Kidney epithelial cell (primary cell): Measurements from ENCODE around the gene TOP1. TPM values are rescaled to one million over a fixed set of nuclear protein-coding genes. Genes with fewer than 3 reads are reported as not detected.

ENCODE experiments used
- DNase-seq: peaks from one replicate; pipeline ENCODE4 v3.0.0-alpha.2; 2010; ENCODE audit warnings: low read depth
- H3K27me3 ChIP-seq: 2 replicates; pipeline ENCODE4 v1.6.0; 2011; ENCODE audit warnings: low read length; ENCODE audit not compliant: control insufficient read depth, insufficient read depth
- H3K36me3 ChIP-seq: 2 replicates; pipeline ENCODE4 v1.5.1; 2011; ENCODE audit warnings: low read length; ENCODE audit not compliant: control insufficient read depth, insufficient read depth
- H3K4me3 ChIP-seq: 2 replicates; pipeline ENCODE4 v1.5.1; 2011; ENCODE audit warnings: low read depth, mild to moderate bottlenecking, control low read depth, low read length
- total RNA-seq: library from RNA; depleted of rRNA; stranded (reverse); fragments of >200 nt; gene quantifications from 2 replicates; pipeline ENCODE4 v1.2.3, GENCODE V29; 2015
- TF ChIP-seq, protein P1 (sequence below): IDR thresholded peaks from 2 replicates; pipeline ENCODE4 v1.5.1; 2011; ENCODE audit warnings: mild to moderate bottlenecking, moderate library complexity, low read length, control low read depth, inconsistent platforms; ENCODE audit not compliant: insufficient read depth, poor library complexity, severe bottlenecking

The TOP1 gene
- total RNA-seq, 1 donor from 2014 or later, result 38.0 TPM

DNA sequence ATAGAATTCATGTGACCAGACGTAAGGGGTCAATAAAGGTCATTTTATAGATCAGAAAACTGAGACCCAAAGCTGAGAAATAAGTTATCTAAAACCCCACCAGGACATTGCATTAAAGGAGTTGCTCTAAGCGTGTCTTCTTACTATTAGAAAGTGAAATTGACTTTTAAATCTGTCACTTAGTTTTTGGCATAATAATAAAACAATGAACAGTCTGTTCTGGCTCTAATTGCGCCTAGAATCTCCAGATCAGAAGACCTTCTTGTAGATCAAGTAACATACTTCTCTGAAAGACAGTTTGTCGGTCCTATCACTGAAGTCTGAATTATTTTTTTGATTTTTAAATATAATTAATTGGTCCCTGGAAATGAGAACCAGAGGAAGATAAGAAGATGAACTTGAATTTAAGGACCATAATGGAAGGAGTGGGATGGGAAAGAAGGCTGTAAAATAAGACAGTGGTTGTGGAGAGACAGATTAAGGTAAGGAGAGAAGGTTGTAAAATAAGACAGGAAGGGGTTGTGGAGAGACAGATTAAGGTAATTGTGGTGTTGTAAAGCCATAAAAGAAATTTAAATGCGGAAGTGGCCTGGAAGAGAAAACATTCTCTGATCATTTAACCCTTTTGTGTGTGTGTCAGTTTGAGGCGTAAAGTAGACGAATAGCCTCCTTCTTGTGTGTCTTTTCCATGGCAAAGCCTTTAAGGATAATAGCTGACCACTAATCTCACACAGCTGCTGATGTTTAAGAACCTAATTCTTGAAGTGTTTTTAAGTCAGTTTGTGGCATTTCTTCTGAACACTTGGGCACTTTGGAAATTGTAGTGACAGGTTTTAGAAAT, 20.1 kb downstream of the TOP1 start:
- DNase-seq, result no peak
- TF ChIP-seq, protein P1, sequence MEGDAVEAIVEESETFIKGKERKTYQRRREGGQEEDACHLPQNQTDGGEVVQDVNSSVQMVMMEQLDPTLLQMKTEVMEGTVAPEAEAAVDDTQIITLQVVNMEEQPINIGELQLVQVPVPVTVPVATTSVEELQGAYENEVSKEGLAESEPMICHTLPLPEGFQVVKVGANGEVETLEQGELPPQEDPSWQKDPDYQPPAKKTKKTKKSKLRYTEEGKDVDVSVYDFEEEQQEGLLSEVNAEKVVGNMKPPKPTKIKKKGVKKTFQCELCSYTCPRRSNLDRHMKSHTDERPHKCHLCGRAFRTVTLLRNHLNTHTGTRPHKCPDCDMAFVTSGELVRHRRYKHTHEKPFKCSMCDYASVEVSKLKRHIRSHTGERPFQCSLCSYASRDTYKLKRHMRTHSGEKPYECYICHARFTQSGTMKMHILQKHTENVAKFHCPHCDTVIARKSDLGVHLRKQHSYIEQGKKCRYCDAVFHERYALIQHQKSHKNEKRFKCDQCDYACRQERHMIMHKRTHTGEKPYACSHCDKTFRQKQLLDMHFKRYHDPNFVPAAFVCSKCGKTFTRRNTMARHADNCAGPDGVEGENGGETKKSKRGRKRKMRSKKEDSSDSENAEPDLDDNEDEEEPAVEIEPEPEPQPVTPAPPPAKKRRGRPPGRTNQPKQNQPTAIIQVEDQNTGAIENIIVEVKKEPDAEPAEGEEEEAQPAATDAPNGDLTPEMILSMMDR, result no peak
- Histone ChIP-seq H3K27me3 (no peaks in the 10 kb centered on the region), H3K4me3 (no peak overlapping the region), H3K36me3 (no peaks in the 10 kb centered on the region)

DNA sequence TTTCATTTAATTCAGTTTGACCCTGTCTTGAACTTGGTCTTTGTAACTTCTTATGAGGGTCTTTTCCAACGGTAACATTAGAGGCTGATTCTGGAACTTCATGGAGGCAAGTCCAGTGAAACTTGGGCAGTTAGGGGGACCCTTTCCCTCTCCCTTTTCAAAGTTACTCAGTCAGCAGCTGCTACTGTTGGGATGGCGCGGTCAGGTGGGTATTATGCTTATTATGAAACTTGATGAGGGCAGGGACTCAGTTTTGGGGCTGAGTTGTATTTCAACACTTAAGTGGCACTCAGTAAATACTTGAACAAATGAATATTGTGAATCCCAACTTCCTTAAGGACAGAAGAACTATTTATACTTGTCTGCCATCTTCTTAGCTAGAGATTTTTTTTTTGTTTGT, 20.8 kb downstream of the TOP1 start:
- TF ChIP-seq, protein P1, result no peak
- H3K4me3 ChIP-seq, result no peak overlapping the region
- H3K27me3 ChIP-seq, result no peaks in the 10 kb centered on the region
- no peaks in the 10 kb centered on the region for H3K36me3 ChIP-seq
- no peak for DNase-seq

DNA sequence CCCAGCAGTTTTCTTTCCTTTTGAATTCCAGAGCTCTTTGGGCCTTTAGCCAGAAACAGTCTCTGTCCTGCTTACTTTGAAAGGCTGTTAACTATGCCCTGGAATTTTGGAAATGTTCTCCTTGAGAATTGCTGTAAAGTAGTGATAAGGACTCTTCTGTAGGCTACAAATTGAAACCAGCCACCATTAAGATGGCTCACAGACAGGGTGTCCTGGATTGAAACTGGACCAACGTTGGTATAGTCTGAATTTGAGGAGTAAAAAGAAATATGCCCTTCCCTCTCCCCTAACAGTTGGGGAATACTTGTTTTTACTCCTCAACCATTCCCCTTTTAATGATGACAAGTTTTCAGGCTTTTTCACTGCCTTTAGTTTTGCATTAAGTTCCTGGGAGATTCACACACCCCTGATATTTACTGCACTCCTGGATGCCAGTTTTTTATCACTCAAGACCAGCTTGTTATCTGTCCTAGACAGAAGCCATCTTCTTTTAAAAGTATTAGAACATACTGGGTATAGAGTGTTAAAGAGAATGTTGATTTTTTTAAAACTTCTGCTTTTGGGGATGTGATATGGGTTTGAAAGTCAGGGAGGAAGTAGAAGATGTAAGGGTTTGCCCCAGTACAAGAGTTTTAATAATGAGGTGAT, 21.9 kb downstream of the TOP1 start:
- Histone ChIP-seq H3K27me3 (no peaks in the 10 kb centered on the region), H3K36me3 (no peaks in the 10 kb centered on the region), H3K4me3 (no peak overlapping the region)
- TF ChIP-seq, protein P1, result no peak
- DNase-seq, result no peak

DNA sequence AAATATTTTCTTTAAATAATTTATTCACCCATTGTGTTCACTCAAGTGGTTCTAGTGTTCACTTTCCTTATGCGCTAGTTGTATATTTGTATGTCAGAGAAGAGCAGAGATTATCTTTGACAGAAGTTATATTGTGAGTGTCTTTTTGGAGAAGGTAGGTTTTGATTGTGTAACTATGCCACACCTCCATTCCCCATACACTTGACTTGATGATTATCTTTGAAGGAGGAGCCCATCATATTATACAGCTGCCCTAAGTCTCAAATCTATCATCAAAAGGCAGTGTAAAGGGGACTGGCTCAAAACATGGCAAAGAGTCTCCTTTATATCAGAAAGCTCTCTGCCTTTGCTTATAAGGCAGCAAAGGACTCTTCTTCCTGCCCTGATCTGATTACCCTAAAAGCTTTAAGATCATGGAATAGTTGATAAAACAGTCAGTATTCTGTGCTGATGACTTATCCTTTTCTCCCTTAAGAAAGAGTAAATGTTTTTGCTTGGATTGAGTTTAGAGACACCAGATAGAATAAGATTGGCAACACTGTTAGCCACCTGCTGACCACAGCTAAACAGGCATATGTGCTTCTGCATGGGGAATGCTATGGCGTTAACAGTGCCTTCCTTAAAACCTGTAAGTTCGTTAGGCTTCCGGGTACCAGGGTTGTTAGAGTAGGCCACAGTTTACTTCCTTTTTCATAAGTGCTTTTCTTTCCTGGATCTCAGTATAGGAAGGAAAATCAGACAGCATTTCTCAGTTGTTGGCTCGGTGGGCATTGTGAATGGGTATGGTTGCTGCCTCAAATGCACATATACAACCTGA, 22.6 kb downstream of the TOP1 start:
- TF ChIP-seq, protein P1, result no peak
- H3K4me3 ChIP-seq, result no peak overlapping the region
- H3K36me3 ChIP-seq, result no peaks in the 10 kb centered on the region
- H3K27me3 ChIP-seq, result no peaks in the 10 kb centered on the region
- DNase-seq, result no peak

DNA sequence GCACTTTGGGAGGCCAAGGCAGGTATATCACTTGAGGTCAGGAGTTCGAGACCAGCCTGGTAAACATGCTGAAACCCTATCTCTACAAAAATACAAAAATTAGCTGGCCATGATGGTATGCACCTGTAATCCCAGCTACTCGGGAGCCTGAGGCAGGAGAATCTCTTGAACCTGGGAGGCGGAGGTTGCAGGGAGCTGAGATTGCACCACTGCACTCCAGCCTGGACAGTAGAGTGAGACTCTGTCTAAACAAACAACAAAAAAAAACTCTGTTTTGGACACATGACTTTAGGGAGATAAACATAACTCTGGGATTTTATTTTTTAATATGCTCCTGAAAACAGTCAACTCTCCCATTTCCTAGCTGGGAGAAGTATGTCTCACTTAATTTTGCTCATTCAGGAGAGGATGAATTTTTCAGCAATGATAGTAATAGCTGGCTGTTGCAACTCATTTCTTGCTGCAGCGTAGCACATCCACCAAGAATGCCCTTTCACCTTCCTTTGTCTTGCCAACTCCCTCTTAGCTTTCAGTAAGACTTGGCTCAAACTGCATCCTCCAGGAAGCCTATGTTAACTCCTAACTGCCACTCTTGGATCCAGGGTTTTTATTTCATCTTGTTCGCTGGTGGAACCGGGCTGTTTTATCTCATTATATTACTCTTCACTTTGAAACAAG, 24.3 kb downstream of the TOP1 start:
- no peak for DNase-seq
- Histone ChIP-seq H3K27me3 (no peaks in the 10 kb centered on the region), H3K4me3 (no peak overlapping the region), H3K36me3 (no peaks in the 10 kb centered on the region)
- TF ChIP-seq, protein P1, result no peak
